NCI-H345 treated with DMSO at 0.1 percent for 48 hours (cell line): ENCODE results near the gene TET3.
A peak's percentile ranks its signal among the peaks of the same experiment; 100 is the strongest.

Experiments used
- DNase-seq: peaks from one replicate; lab custom pipeline; 2025; ENCODE audit not compliant: unreplicated experiment; lab: John Stamatoyannopoulos, UW

TET3 gene

GRCh38 chr2:73964223-73964622 is 20.5 kb upstream of the TET3 start:
- DNase-seq, result no peak

DNA sequence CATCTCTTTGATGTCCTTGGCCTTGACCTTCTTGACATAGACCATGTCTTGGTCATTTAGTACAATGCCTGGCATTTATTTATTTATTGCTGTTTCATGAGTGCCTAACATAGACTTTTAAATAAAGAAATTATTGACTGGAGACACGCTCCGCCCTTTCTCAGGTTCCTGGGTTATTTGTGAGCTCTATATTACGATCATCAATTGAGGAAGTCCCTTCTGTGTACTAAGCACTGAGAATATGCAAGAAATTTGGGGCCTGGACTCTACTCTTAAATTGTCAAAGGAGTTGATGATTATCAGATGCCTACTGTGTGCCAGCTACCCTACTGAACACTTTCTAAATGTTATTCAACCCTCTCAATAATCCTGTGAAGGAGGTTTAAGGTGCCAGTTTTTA is 19.7 kb upstream of the TET3 start:
- no peak for DNase-seq

- peak; percentile 32 for DNase-seq
These were observed 16.3 kb upstream of the TET3 start for GRCh38 chr2:73968357-73968937.

GRCh38 chr2:73969356-73969755 is 15.4 kb upstream of the TET3 start:
- DNase-seq, result no peak

DNA sequence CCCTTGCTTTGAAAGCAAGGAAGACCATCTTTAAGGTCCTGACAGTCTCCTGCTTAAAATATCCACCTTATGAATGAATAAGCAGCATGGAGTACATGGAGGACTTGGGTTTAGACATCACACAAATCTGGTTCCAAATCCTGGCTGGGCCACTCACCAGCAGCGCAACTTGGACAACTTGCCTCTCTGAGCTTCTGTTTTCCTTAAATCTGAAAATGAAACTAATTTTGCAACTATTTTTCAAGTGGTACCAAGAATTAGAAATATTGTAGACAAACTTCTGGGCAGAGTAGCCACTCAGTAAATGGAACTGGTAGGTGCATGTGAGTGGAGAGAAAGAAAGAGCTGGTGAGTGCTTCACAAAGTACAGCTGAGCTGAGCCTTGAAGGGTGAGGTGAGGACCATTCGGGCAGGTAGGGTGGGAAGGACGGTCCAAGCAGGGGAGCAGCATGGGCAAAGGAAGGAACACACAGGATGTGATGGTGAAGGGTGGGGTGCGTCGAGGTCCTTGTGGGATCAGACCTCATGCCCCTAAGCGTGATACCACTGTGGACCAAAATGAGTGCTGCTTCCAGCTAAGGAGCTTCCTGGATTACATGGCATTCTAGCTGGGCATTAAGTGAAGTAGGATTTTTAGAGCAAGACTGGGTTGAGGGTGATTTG is 14.4 kb upstream of the TET3 start:
- no peak for DNase-seq

- DNase-seq, result no peak
These were observed 13.7 kb upstream of the TET3 start for GRCh38 chr2:73970850-73971471.

DNA sequence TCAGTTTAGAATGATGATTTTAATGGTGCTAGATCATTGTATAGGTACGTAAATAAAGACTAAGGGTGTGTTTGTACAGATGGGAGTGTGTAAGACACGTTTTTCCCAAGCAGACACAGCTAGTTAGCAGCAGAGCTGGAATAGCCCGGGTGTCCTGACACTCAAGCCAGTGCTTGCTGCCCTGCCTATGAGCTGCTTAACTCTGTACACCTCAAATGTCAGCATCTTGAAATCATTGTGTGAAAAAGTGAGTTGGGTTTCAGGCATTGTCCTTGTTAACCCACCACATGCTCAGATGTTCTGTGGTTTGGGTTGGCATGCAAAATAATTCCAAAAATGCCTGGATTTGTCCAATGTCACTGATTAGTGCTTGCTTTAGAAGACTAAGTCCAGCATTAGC is 13.0 kb upstream of the TET3 start:
- DNase-seq, result no peak

- no peak for DNase-seq
These were observed 11.9 kb upstream of the TET3 start for GRCh38 chr2:73972846-73973245.

DNA sequence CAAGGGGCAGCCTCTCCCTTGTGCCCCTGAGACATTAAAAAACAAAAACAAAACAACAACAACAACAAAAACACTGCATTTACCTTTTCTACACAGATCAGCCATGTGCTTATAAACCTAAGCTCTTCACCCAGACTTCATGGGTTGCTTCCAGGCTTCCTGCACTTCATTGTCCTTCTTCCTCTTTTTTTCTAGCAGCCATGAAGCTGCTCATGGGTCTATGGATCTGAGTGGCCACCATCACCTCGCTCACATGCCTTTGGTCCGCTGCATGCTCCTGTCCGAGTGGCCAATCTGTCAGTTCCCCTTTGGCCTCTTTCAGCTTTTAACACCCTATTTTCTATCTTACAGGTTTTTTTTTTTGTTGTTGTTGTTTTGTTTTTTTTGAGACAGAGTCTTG is 9.0 kb upstream of the TET3 start:
- DNase-seq, result no peak

GRCh38 chr2:73976803-73977202 is 7.9 kb upstream of the TET3 start:
- DNase-seq, result no peak

DNA sequence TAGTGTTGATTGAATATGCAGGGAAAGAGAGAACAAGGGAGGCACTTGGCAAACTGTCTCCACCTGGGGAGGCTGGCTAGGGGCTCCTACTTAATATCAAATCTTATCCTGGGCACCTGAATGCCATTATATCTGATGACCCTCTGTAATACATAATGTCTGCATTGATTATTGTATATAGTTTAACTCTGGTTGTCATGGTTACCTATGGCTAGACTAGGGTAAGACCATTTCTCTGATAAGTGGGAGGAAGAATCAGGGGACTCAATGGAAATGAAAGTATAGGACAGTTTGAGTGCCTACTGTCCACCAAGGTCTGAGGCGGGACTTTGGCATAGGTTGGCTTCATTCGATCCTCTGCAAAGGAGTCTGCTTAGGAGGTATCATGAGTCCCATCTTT is 7.2 kb upstream of the TET3 start:
- no peak for DNase-seq

- DNase-seq, result no peak
These were observed 5.7 kb upstream of the TET3 start for GRCh38 chr2:73979021-73979420.

DNA sequence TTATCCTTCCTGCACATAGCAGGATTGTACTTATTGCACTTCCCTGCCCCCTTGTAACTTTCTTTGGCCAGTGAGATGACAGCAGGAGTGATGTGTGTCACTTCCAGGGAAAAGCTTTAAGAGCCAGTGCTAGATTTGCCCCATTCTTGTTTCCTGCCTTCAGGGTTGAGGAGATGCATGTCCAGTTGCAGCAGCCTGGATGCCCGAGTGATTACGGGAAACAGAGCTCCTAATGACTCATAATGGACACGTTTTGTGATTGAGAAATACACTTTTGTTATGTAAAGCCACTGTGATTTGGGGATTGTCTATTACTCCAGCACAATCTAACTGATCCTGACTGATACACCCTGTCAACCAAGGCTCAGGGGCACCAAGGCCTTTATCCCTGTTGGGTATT is 5.0 kb upstream of the TET3 start:
- no peak for DNase-seq

- DNase-seq, result no peak
These were observed 4.1 kb upstream of the TET3 start for GRCh38 chr2:73980566-73980965.

DNA sequence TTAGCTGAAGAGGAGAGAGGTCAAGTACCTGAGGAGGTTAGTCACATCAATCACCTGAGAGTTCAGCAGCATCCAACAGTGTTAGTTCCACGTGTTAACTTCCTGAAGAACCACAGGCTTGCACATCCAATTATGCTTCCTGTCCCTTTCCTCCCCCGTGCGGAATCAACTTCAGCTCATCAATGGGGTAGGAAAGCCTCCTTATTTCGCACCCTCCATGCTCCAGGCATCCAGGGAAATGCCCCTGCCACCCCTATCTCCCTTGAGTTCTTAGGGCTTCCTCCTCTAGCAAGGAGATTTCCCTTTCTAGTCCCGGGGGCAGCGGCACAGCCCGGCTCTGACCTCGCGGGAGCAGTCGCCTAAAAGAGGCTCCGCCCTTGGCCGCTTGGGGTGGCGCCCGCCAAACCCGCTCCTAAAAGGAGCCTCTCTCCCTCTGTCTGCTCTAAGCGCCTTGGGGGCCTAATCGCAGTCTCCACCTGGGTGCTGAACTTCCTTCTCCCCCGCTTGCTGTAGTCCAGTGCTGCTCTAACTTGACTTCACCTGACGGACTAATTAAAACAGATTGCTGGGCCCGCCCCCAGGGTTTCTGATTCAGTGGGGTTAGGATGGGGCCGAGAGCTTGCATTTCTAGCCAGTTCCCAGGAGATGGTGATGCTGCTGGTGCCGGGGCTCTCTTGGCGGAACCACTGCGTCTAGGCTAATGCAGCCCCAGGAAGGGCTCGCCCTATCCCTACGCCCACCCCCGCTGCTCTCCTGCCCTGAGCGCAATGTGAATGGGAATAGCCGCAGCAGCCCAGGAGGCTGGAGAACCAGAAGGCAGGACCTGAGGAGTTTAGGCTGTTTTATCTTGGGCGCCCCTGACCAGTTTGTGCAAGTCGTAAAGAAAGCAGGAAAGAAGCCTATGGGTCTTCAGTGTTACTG is 3.4 kb upstream of the TET3 start:
- no peak for DNase-seq

DNA sequence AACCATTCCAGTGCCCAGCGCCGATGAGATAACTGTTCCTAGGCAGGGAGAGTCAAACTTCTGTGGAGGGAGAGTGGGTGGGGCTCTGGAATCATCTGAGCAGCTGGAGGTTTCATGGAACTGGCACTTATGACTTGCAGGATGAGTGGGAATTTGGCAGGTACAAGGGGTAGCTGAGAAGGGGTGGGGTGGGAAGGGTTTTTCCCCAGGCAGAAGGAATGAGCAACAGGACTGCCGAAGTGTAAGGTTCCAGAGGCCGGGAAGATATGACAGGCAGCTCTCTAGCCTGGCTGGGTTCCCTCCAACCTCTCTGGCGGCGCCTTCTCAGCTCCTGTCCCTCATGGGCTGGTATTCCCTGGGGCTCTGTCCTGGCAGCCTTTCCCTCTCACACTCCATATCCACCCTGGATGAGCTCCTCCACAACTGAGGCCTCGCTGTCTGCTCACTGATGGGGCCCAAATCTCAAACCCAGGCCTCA is 2.5 kb upstream of the TET3 start:
- no peak for DNase-seq

DNA sequence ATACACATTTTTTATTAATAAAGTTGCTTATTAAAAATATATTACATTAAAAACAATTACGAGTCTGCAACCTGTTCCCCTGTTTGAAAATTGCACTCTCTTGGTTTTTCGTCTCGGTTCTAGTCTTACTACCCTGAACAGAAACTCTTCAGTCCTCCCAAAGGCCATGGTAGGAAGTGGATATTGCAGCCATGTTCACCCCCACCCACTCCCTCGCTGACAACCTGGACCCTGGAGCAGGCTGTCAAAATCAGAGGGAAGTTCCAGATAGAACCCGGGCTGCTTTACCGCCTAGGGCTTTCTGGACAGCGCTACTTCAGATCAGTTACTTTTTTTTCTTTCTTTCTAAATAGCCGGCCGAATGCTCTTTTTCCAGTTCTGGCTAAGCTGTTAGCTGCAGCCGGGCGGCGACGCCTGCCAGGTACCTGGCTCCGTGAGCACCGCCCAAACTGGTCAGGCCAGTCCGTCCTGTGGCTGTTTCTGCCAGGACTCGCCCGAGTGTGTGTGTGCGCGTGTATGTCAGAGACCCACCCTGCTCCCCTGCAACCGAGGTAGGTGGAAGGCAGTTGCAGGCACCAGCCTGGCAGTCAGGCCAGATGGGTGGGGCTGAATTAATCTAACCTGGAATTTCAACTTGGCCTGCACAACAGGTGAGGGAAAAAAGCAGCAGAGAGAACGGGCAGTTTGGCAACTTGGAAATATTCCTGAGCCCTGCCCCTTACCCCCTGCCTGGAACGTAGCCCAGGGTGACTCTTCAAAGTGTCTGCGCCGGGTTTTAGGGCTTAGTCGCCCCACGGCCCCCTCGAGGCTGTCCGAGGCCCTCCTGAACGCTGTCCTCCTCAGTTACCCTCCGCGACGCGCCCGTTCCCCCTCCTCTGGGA is 1.1 kb upstream of the TET3 start:
- peak; percentile 58 for DNase-seq

DNA sequence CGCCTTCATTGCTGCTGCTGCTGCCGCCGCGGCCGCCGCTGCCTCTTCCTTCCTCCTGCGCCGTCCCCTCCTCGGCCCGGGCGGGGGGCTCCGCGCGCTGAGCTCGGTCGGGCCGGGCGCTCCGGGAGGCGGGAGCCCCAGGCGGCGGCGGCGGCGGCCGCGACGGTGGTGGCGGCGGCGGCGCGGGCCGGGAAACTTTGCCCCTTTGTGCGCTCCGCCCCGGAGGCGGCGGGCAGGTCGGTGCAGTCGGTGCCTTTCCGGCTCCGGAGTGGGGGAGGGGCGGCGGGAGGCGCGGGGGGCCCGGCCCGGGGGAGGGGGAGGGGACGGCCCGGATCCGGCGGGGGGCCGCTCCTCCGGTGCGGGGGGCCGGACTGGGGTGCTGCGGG is 205 bp downstream of the TET3 start:
- no peak for DNase-seq

- DNase-seq, result no peak
These were observed 786 bp downstream of the TET3 start for GRCh38 chr2:73985308-73986084.
